Endothelial cell of umbilical vein (primary cell): ENCODE results near the gene CPO. TPM values are rescaled to one million over a fixed set of nuclear protein-coding genes. Genes with fewer than 3 reads are reported as not detected.

ENCODE experiments used
- BruUV-seq: library from RNA; stranded (reverse); fragments of 400-500 nt; replicated peaks from 2 replicates; lab custom pipeline; 2021; lab: Mats Ljungman, UMichigan
- CTCF ChIA-PET: fragments of 300-600, 350-600 bp; sonication (Branson Sonifier 250); formaldehyde crosslinking; loops from one replicate; lab custom pipeline; 2021; ENCODE audit warnings: antibody characterized with exemption, inconsistent platforms; lab: Charles Lee
- POLR2A ChIA-PET: fragments of 300-600, 350-600 bp; sonication (Branson Sonifier 250); formaldehyde crosslinking; loops from one replicate; lab custom pipeline; 2021; ENCODE audit warnings: antibody characterized with exemption, inconsistent platforms; lab: Charles Lee
- DNase-seq: peaks from one replicate; pipeline ENCODE4 v3.0.0-alpha.2; 2011; ENCODE audit warnings: low read depth, low spot score
- FAIRE-seq: peaks from 2 replicates; lab custom pipeline; 2011; peaks lifted over from hg19 to GRCh38; lab: Jason Lieb, UNC
- H2AFZ ChIP-seq: 2 replicates; pipeline ENCODE4 v1.6.0; 2012; ENCODE audit warnings: low read depth, low read length, control low read depth, inconsistent platforms
- H3K27ac ChIP-seq: 2 replicates; pipeline ENCODE4 v1.5.1; 2011; ENCODE audit warnings: low read depth, mild to moderate bottlenecking, control low read depth, low read length, moderate library complexity; ENCODE audit not compliant: insufficient read depth
- H3K27me3 ChIP-seq, 2 experiments: 2 replicates each; pipeline versions ENCODE4 v1.6.0 to v1.6.1; 2011; ENCODE audit warnings: low read length in 2 of 2, mixed read lengths in 1 of 2; ENCODE audit not compliant: control insufficient read depth in 2 of 2, insufficient read depth in 2 of 2
- H3K36me3 ChIP-seq, 2 experiments: 2 replicates in 1 of 2; 3 replicates in 1 of 2; pipeline ENCODE4 v1.5.1; 2011; ENCODE audit warnings: low read length in 2 of 2, mild to moderate bottlenecking in 1 of 2, moderate library complexity in 1 of 2; ENCODE audit not compliant: control insufficient read depth in 2 of 2, insufficient read depth in 2 of 2; ENCODE audit errors: extremely low read depth in 1 of 2
- H3K4me1 ChIP-seq: 3 replicates; pipeline ENCODE4 v1.5.1; 2011; ENCODE audit warnings: mild to moderate bottlenecking, low read length; ENCODE audit not compliant: control insufficient read depth, insufficient read depth; ENCODE audit errors: extremely low read depth
- H3K4me2 ChIP-seq: 2 replicates; pipeline ENCODE4 v1.6.1; 2011; ENCODE audit warnings: low read length, control low read depth, mixed read lengths; ENCODE audit not compliant: insufficient read depth
- H3K4me3 ChIP-seq, 3 experiments: fragments of 200-600 bp in 1 of 3; sonication (generic), shearing (Covaris generic) in 1 of 3; replicated peaks in 1 of 3; 2 replicates each; pipeline ENCODE4 v1.5.1; 2011 to 2016; ENCODE audit warnings: control low read depth in 3 of 3, low read length in 3 of 3, mild to moderate bottlenecking in 2 of 3, inconsistent platforms in 1 of 3, low read depth in 1 of 3, moderate library complexity in 1 of 3; ENCODE audit not compliant: insufficient read depth in 1 of 3
- H3K79me2 ChIP-seq: 2 replicates; pipeline ENCODE4 v1.6.0; 2012; ENCODE audit warnings: low read length, inconsistent platforms; ENCODE audit not compliant: control insufficient read depth, insufficient read depth
- H3K9ac ChIP-seq: replicated peaks from 2 replicates; pipeline ENCODE3; 2011; ENCODE audit warnings: low read length, control low read depth; ENCODE audit not compliant: insufficient read depth; ENCODE audit errors: extremely low read depth
- H3K9me1 ChIP-seq: replicated peaks from 3 replicates; pipeline ENCODE4 v1.6.0; 2011; ENCODE audit warnings: mild to moderate bottlenecking, low read length; ENCODE audit not compliant: control insufficient read depth, insufficient read depth; ENCODE audit errors: extremely low read depth
- H3K9me3 ChIP-seq: replicated peaks from 2 replicates; pipeline ENCODE4 v1.5.1; 2012; ENCODE audit warnings: low read length, inconsistent platforms; ENCODE audit not compliant: control insufficient read depth, insufficient read depth
- H4K20me1 ChIP-seq: replicated peaks from 2 replicates; pipeline ENCODE3; 2011; ENCODE audit warnings: mild to moderate bottlenecking, low read length; ENCODE audit not compliant: control insufficient read depth, insufficient read depth; ENCODE audit errors: extremely low read depth
- EZH2 ChIP-seq: IDR thresholded peaks from 2 replicates; pipeline ENCODE4 v1.6.1; 2012; ENCODE audit warnings: borderline replicate concordance, low read depth, mild to moderate bottlenecking, moderate library complexity, low read length, inconsistent platforms; ENCODE audit not compliant: severe bottlenecking
- FOS ChIP-seq: IDR thresholded peaks from 2 replicates; pipeline ENCODE4 v1.6.1; 2011; ENCODE audit warnings: mild to moderate bottlenecking, low read length, moderate library complexity, borderline replicate concordance; ENCODE audit not compliant: insufficient read depth
- GATA2 ChIP-seq: IDR thresholded peaks from 2 replicates; pipeline ENCODE4 v1.7.0; 2011; ENCODE audit warnings: low read depth, mild to moderate bottlenecking, moderate library complexity, mixed read lengths, low read length; ENCODE audit not compliant: insufficient read length, insufficient read depth
- JUN ChIP-seq: IDR thresholded peaks from 2 replicates; pipeline ENCODE4 v1.6.1; 2011; ENCODE audit warnings: borderline replicate concordance, low read depth; ENCODE audit not compliant: insufficient read length, insufficient read depth
- MYC ChIP-seq: IDR thresholded peaks from one replicate; pipeline ENCODE4 v1.6.1; 2011; ENCODE audit warnings: mild to moderate bottlenecking, low read depth, low read length
- POLR2A ChIP-seq: IDR thresholded peaks from 2 replicates; pipeline ENCODE4 v1.6.1; 2012; ENCODE audit warnings: low read depth, mild to moderate bottlenecking, control low read depth, low read length
- POLR2AphosphoS5 ChIP-seq: IDR thresholded peaks from 2 replicates; pipeline ENCODE4 v1.6.1; 2012; ENCODE audit warnings: low read depth, mild to moderate bottlenecking, control low read depth, low read length, moderate library complexity; ENCODE audit not compliant: insufficient read depth
- dilution Hi-C: fragments of 300-500 bp; cut with MboI; formaldehyde crosslinking; loops from one replicate; pipeline ENCODE4 v1.15.0; 2019; ENCODE audit warnings: low sequenced_read_pairs; ENCODE audit not compliant: extremely low pct_ligation_motif_present
- intact Hi-C: fragments of 100-400 bp; cut with micrococcal nuclease; formaldehyde crosslinking; loops from one replicate; pipeline ENCODE4 v1.10.0; 2022
- polyA plus RNA-seq, 4 experiments: library from polyadenylated mRNA; depleted of rRNA in 3 of 4; stranded (reverse) in 3 of 4; unstranded in 1 of 4; fragments of >200 nt; gene quantifications; 2 replicates each; pipeline versions ENCODE4 v1.2.1 to v1.2.3, GENCODE V29; 2011 to 2012; ENCODE audit warnings: missing spikeins in 1 of 4
- total RNA-seq: library from RNA; stranded (reverse); gene quantifications from 2 replicates; pipeline ENCODE4 v1.2.3, GENCODE V29; 2021
- TF ChIP-seq, protein P1 (sequence below), 2 donors: IDR thresholded peaks; 1 replicate in 1 of 2; 2 replicates in 1 of 2; pipeline ENCODE4 v1.5.1; 2011; ENCODE audit warnings: low read length in 2 of 2, mild to moderate bottlenecking in 2 of 2, moderate library complexity in 2 of 2, control low read depth in 1 of 2, inconsistent platforms in 1 of 2, low read depth in 1 of 2; ENCODE audit not compliant: insufficient read depth in 1 of 2; ENCODE audit errors: extremely low read depth in 1 of 2
- TF ChIP-seq, protein P2 (sequence below): IDR thresholded peaks from 2 replicates; pipeline ENCODE4 v1.6.1; 2011; ENCODE audit not compliant: insufficient read depth, insufficient read length

CPO gene
- total and polyA plus RNA-seq, 2 donors (not counting 3 experiments of a cell fraction or from before 2014, with no cell fraction given), result not detected

DNA sequence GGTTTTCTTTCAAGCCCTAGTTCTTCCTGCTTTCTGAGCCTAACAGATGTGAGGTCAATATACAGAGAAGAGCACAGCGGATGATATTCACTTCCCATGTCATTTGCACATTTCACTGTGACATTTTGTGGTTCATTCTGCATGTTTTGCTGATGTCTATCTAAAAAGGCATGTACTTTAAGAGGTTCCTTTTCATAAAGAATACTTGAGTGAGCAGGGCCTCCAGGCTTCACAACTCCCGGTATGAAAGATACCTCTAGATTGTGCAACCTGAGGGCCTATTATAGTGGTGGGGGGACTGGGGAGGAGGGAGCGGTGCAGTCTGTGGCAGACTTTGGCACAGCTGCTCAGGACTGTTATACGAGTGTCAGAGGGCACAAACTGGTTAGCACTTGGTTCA is 54.6 kb downstream of the CPO start:
- Histone ChIP-seq H3K79me2 (no peaks in the 10 kb centered on the region), H3K4me1 (no peaks in the 10 kb centered on the region), H3K4me2 (no peak overlapping the region), H3K9me1 (no peaks in the 10 kb centered on the region), H2AFZ (no peak overlapping the region), H4K20me1 (no peaks in the 10 kb centered on the region), H3K4me3 (no peak overlapping the region), H3K36me3 (no peaks in the 10 kb centered on the region), H3K27me3 (no peaks in the 10 kb centered on the region), H3K9me3 (no peaks in the 10 kb centered on the region), H3K27ac (no peak overlapping the region), H3K9ac (no peak overlapping the region)
- ChIA-PET CTCF (interaction anchor here (0.9 to 2.9 kb wide), 2 partner anchors 9 to 80 kb away, joined by 3 to 9 read pairs; no protein-coding TSS in a partner anchor), POLR2A (no interaction called here)
- TF ChIP-seq, protein P1, sequence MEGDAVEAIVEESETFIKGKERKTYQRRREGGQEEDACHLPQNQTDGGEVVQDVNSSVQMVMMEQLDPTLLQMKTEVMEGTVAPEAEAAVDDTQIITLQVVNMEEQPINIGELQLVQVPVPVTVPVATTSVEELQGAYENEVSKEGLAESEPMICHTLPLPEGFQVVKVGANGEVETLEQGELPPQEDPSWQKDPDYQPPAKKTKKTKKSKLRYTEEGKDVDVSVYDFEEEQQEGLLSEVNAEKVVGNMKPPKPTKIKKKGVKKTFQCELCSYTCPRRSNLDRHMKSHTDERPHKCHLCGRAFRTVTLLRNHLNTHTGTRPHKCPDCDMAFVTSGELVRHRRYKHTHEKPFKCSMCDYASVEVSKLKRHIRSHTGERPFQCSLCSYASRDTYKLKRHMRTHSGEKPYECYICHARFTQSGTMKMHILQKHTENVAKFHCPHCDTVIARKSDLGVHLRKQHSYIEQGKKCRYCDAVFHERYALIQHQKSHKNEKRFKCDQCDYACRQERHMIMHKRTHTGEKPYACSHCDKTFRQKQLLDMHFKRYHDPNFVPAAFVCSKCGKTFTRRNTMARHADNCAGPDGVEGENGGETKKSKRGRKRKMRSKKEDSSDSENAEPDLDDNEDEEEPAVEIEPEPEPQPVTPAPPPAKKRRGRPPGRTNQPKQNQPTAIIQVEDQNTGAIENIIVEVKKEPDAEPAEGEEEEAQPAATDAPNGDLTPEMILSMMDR (IDR thresholded peaks at IDR 0.05; ENCODE audit: extremely low read depth in 1 of 2, insufficient read depth in 1 of 2, low read depth in 1 of 2, low read length in 2 of 2), result no peak
- TF ChIP-seq, protein P2, sequence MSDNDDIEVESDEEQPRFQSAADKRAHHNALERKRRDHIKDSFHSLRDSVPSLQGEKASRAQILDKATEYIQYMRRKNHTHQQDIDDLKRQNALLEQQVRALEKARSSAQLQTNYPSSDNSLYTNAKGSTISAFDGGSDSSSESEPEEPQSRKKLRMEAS, result no peak
- TF ChIP-seq POLR2AphosphoS5 (no peak), POLR2A (no peak), MYC (no peak), FOS (no peak), GATA2 (no peak), JUN (no peak), EZH2 (no peak)
- no peak for DNase-seq
- intact Hi-C loops, result no loop called here
- BruUV-seq, result no TSS peak
- FAIRE-seq, result no peak
- dilution Hi-C loops, result no loop called here
